ENCODE results near the gene BRIP1.
"Not testable (repeated sequence)": the region's sequence is repeated elsewhere in the genome, so short reads cannot be mapped to it uniquely, and the experiment has no call there.

Gene BRIP1

GRCh38 chr17:61826866-61827265 lies 36.5 kb downstream of the BRIP1 start:
- DNase-seq, result not testable (repeated sequence)

GRCh38 chr17:61826198-61826597 lies 37.1 kb downstream of the BRIP1 start:
- DNase-seq, result not testable (repeated sequence)

- no peak for DNase-seq
These were observed 37.7 kb downstream of the BRIP1 start for GRCh38 chr17:61825448-61826137.

GRCh38 chr17:61822326-61823285 lies 40.7 kb downstream of the BRIP1 start:
- no peak for DNase-seq

GRCh38 chr17:61821655-61822054 lies 41.7 kb downstream of the BRIP1 start:
- DNase-seq, result no peak

- not testable (repeated sequence) for DNase-seq
These were observed 44.1 kb downstream of the BRIP1 start for GRCh38 chr17:61819265-61819664.

- DNase-seq, result no peak
These were observed 45.1 kb downstream of the BRIP1 start for GRCh38 chr17:61818225-61818624.

GRCh38 chr17:61817452-61817851 lies 45.9 kb downstream of the BRIP1 start:
- DNase-seq, result no peak

- no peak for DNase-seq
These were observed 46.8 kb downstream of the BRIP1 start for GRCh38 chr17:61816538-61816937.

GRCh38 chr17:61815863-61816503 lies 47.3 kb downstream of the BRIP1 start:
- DNase-seq, result no peak

GRCh38 chr17:61814485-61814884 lies 48.8 kb downstream of the BRIP1 start:
- DNase-seq, result no peak

GRCh38 chr17:61813211-61813610 lies 50.1 kb downstream of the BRIP1 start:
- DNase-seq, result no peak

- DNase-seq, result no peak
These were observed 50.6 kb downstream of the BRIP1 start for GRCh38 chr17:61812747-61813146.

GRCh38 chr17:61809816-61810392 lies 53.4 kb downstream of the BRIP1 start:
- DNase-seq, result no peak

GRCh38 chr17:61808442-61808841 lies 54.9 kb downstream of the BRIP1 start:
- DNase-seq, result no peak

- DNase-seq, result no peak
These were observed 56.4 kb downstream of the BRIP1 start for GRCh38 chr17:61806936-61807335.

- no peak for DNase-seq
These were observed 57.1 kb downstream of the BRIP1 start for GRCh38 chr17:61806081-61806828.

- DNase-seq, result no peak
These were observed 57.9 kb downstream of the BRIP1 start for GRCh38 chr17:61805399-61805798.

- DNase-seq, result no peak
These were observed 59.5 kb downstream of the BRIP1 start for GRCh38 chr17:61803796-61804195.

GRCh38 chr17:61803216-61803615 lies 60.1 kb downstream of the BRIP1 start:
- no peak for DNase-seq

- DNase-seq, result no peak
These were observed 63.4 kb downstream of the BRIP1 start for GRCh38 chr17:61799812-61800484.

GRCh38 chr17:61797283-61797682 lies 66.0 kb downstream of the BRIP1 start:
- no peak for DNase-seq
